Measurements from ENCODE around the gene PTGDS. TPM values are rescaled to one million over a fixed set of nuclear protein-coding genes. Genes with fewer than 3 reads are reported as not detected.
A peak's percentile ranks its signal among the peaks of the same experiment; 100 is the strongest.

PTGDS gene
- total RNA-seq, 1 donor from 2014 or later = 111 TPM

DNA sequence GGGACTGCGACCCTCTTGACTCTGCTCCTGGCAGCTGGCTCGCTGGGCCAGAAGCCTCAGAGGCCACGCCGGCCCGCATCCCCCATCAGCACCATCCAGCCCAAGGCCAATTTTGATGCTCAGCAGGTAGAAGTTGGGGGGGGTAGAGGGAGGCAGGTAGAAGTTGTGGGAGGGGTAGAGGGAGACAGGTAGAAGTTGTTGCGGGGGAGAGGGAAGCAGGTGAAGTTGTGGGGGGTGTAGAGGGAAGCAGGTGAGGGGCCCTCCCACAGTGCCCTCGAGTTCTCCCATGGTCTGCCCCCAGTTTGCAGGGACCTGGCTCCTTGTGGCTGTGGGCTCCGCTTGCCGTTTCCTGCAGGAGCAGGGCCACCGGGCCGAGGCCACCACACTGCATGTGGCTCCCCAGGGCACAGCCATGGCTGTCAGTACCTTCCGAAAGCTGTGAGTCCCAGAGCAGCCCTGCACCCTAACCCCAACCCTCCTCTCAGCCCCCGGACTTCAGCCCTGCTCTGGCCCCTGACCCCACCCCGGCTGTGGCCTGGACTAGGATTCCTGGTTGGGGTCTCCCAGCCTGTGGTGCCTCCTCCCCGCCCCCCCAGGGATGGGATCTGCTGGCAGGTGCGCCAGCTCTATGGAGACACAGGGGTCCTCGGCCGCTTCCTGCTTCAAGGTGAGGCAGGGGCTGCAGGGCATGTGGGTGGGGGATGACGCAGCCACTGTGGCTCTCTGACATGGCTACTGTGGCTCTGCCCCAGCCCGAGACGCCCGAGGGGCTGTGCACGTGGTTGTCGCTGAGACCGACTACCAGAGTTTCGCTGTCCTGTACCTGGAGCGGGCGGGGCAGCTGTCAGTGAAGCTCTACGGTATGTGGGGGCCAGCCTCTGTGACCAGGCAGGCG is 31.7 kb upstream of the PTGDS start:
- DNase-seq (ENCODE audit: low spot score) = no peak

- DNase-seq (ENCODE audit: low spot score) = no peak
Observed at GRCh38 chr9:136946228-136947027, 30.9 kb upstream of the PTGDS start.

DNA sequence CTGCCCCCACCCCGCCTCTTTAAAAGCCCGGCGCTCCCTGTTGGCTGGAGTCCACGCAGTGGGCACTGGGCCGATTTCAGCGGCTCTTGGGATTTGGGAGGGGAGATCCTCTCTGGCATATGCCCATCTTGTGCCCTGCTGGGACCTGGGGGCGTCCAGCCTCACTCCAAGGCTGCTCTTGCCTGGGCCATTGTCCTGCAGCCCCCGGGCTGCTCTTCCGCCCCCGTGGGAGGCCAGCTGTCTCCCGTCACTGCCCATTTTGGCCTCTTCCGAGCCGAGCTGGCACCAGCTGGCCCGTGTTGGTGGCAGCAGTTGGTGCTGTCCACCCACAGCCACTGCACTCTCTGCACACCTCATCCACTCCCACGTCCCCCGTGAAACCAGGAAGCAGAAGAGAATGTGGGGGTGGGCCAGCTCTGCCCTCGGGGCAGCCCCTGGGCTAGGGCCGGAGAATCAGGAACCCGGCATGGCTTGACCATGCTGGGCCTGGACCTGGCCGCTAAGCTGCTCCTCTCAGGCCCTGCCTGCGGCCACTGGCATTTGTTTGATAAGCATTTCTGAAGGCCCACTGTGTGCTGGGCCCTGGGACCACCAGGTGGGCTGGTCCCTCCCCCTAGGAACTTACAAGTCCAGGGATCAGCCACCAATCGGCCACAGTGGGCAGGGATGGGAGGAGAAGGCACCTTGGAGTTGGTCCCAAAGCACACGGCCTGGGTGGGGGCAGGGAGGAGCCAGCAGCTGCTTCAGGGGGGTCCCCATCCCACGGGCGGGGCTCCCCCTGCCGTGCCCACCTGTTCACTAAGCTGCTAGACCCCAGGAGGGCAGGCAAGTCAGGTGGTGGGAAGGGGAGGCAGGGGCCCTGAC is 30.0 kb upstream of the PTGDS start:
- DNase-seq (ENCODE audit: low spot score) = no peak

- no peak for DNase-seq (ENCODE audit: low spot score)
Observed at GRCh38 chr9:136947955-136948510, 29.3 kb upstream of the PTGDS start.

- DNase-seq (ENCODE audit: low spot score) = no peak
Observed at GRCh38 chr9:136949239-136949816, 28.0 kb upstream of the PTGDS start.

DNA sequence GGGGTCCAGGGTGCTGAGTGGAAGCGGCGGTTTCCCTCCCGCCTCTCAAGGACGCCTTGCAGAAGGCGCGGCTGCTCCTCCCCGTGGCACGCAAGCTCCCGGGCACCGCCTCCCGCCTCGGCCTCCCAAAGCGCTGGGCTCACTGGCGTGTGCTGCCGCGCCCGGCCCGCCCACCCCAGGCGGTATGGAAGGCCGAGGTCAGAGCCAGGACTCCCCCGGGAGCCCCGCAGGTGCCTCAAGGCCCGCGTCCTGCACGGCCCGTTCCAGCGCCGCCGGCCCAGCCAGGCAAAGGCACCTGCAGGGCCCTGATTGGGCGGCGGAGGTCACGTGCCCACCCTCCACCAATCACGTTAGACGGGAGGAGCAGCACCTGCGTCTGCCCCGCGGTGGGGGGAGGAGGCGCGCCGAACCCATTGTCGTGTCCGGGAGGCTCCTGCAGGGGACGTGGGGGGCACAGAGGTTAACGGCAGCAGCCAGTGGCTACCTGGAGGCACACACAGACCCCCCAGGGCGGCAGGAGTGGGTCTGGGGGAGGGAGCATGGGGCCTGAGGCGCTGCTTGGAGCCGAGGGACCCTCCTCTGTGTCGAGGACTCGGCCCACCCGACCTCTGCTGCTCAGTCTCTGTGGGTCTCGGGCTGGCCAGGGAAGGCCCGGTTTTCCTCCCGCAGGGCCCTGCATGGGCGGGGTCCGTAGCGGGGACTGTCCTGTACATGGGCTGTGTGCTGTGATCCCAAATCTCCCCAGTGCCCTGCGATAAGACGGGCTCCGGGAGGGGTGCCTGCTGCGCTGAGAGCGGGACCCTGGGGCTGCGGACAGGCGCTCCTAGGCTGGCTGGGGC is 27.3 kb upstream of the PTGDS start:
- peak; percentile 96 for DNase-seq (ENCODE audit: low spot score)

DNA sequence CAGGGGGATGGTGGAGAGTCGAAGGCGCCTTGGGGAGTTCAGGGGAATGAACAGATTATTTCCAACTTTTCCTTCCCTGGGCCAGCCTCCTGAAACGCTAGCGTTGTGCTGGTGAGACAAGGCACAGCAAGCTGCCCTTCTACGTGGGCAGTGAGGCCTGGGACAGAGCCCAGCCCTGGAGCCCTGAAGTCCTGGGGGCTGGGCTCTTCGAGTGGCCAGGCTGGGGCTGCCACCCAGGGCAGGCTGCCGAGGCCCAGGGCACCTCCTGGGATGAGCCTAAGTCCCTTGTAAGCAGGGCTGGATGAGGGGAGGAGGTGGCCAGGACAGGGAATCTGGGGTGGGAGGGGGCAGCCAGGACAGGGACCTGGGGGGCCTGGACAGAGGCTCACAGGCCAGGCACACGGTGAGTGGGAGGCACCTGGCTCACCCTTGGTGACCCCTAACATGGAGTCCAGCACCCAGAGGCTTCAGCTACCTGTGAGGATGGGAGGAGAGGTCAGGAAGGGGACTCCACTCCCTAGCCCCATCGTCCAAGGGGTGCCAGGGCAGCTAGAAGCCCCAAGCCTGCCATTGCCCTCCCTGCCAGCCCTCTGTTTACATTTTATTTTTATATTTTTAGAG is 26.5 kb upstream of the PTGDS start:
- no peak for DNase-seq (ENCODE audit: low spot score)

DNA sequence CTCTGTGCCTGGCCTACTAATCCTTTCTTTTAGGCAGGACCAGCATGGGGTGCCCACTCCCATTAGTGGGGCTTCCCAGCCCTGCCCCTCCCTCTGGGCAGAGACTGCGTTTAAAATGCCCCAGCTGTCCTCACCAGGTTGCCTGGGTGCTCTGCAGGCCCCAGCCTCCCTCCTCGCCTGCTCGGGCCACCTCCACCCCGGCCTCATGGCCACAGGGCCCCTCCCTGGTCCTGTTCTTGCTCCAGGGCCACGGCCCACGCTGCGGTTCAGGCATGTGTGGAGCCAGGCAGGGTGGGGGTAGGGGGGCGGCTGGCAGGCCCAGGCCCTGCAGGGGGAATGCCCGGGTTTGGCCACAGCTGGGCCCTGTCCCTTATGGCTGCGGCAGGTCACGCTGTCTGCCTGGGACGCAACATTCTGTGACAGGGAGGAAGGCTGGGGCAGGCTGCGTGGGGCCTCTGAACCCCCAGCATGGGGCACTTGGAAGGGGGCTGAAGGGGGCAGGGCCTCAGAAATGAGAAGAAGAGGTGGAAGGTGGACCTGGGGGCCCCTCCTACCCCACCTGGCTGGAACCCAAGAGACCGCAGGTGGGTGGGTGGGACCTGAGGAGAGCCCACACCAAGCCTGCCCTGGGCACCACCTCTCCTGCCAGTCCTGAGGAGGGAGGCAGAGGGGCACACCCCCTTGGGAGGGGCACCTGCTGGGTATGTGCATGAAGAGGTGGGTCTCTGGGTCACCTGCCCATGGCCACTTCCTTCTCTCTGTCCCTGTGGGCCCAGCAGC is 25.6 kb upstream of the PTGDS start, which contains the start of gene LCN12:
LCN12 (plus strand) TSS at position 733 of the 780 bp plus-strand sequence. CDS start 55 bp downstream, outside the sequence.
- no peak for DNase-seq (ENCODE audit: low spot score)

DNA sequence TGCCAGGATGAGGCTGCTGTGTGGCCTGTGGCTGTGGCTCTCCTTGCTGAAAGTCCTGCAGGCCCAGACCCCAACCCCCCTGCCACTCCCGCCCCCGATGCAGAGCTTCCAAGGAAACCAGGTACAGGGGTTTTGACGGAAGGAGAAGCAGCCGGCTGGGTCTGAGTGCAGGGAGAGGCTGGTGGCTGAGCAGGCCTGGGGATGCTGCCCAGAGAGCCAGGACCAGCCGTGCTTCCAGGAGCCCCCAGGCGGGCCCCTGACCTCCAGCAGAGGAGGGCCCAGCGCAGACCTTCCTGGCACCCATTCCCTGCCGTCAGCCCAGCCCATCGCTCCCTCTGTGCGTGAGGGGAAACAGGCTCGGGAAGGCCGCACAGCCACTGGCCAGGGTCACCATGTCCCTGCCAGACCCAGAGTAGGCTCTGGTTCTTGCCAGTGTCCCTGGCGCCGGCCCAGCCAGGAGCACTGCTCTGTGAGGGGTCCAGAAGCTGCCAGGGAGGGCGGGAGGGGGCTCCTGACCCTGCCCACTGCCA is 24.9 kb upstream of the PTGDS start:
- DNase-seq (ENCODE audit: low spot score) = no peak

- DNase-seq (ENCODE audit: low spot score) = no peak
Observed at GRCh38 chr9:136952876-136953770, 24.2 kb upstream of the PTGDS start.

DNA sequence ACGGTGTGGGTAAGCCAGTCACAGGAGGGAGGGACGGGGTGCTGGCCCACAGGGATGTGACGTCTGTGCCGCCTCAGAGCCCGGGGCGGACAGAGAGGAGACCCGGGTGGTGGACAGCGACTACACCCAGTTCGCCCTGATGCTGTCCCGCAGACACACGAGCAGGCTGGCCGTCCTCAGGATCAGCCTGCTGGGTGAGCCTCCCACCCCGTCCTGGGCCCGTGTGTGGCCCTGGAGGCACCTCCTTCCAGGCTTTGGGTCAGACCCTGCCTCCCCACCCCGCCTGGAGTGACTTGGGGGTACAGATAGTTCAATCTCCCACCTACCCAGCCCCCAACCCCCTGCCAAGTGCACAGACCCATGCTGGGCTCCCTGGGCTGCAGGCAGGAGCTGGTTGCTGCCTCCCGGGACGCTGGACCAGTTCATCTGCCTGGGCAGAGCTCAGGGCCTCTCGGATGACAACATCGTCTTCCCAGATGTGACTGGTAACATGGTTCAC is 23.5 kb upstream of the PTGDS start:
- DNase-seq (ENCODE audit: low spot score) = no peak

GRCh38 chr9:136954270-136955083 is 22.8 kb upstream of the PTGDS start:
- no peak for DNase-seq (ENCODE audit: low spot score)

GRCh38 chr9:136955202-136955942 is 21.9 kb upstream of the PTGDS start:
- no peak for DNase-seq (ENCODE audit: low spot score)

GRCh38 chr9:136955943-136956335 is 21.4 kb upstream of the PTGDS start:
- DNase-seq (ENCODE audit: low spot score) = no peak

DNA sequence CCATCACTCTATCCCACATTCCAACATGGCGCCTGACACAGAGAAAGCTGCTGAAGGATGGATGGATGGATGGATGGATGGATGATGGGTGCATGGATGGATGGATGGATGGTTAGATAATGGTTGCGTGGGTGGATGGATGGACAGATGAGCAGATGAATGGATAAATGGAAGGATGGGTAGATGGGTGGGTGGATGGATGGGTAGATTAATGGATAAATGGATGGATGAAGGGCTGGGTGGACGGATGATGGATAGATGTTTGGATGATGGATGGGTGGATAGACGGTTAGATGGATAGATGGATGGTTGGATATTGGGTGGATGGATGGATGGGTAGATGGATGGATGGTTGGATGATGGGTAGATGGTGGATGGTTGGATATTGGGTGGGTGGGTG is 20.7 kb upstream of the PTGDS start:
- no peak for DNase-seq (ENCODE audit: low spot score)

GRCh38 chr9:136957461-136957860 is 19.8 kb upstream of the PTGDS start:
- no peak for DNase-seq (ENCODE audit: low spot score)

Measured in ureter (tissue), 1 donor.